PC-9 (cell line): ENCODE measurements around the gene DCTN4. TPM values are rescaled to one million over a fixed set of nuclear protein-coding genes. Genes with fewer than 3 reads are reported as not detected.

Experiments
- BruUV-seq: library from RNA; stranded (reverse); fragments of 400-500 nt; replicated peaks from 2 replicates; lab custom pipeline; 2021; lab: Mats Ljungman, UMichigan
- CTCF ChIA-PET: fragments of 300-600 bp; sonication (Branson Sonifier 250); formaldehyde crosslinking; loops from one replicate; lab custom pipeline; 2022; ENCODE audit warnings: antibody characterized with exemption; lab: Charles Lee
- POLR2A ChIA-PET: fragments of 300-600 bp; sonication (Branson Sonifier 250); formaldehyde crosslinking; loops from one replicate; lab custom pipeline; 2022; ENCODE audit warnings: antibody characterized with exemption; ENCODE audit not compliant: unreplicated experiment; lab: Charles Lee
- DNase-seq, 2 experiments: peaks; one replicate each; pipeline versions ENCODE4 v3.0.0 to v3.0.0-alpha.2; 2015 to 2022; ENCODE audit warnings: mixed read lengths in 1 of 2
- H2AFZ ChIP-seq: fragments of 200-600 bp; sonication (generic); 2 replicates; pipeline ENCODE4 v1.8.1; 2017; ENCODE audit warnings: antibody characterized with exemption
- H3F3A ChIP-seq: fragments of 200-600 bp; sonication (generic); 2 replicates; pipeline ENCODE4 v1.8.1; 2017; ENCODE audit warnings: antibody characterized with exemption, mild to moderate bottlenecking, low read depth; ENCODE audit not compliant: insufficient read depth
- H3K27ac ChIP-seq: fragments of 200-600 bp; sonication (generic); 2 replicates; pipeline ENCODE4 v1.6.1; 2016; ENCODE audit warnings: mixed run types
- H3K27me3 ChIP-seq: fragments of 200-600 bp; sonication (generic); 2 replicates; pipeline ENCODE4 v1.6.1; 2016; ENCODE audit warnings: low read depth, mixed run types; ENCODE audit not compliant: insufficient read depth
- H3K36me3 ChIP-seq: fragments of 200-600 bp; sonication (generic); 2 replicates; pipeline ENCODE4 v1.6.1; 2016; ENCODE audit warnings: low read depth, mixed run types
- H3K4me1 ChIP-seq: fragments of 200-600 bp; sonication (generic); replicated peaks from 2 replicates; pipeline ENCODE4 v1.6.1; 2016; ENCODE audit warnings: mixed run types; ENCODE audit not compliant: insufficient read depth
- H3K4me2 ChIP-seq: fragments of 200-600 bp; sonication (generic); 2 replicates; pipeline ENCODE4 v1.6.1; 2017; ENCODE audit warnings: mixed run types
- H3K4me3 ChIP-seq: fragments of 200-600 bp; sonication (generic); 2 replicates; pipeline ENCODE4 v1.6.1; 2016; ENCODE audit warnings: mixed run types
- H3K79me2 ChIP-seq: fragments of 200-600 bp; sonication (generic); 2 replicates; pipeline ENCODE4 v1.6.1; 2017; ENCODE audit warnings: low read depth, mixed run types
- H3K9me2 ChIP-seq: fragments of 200-600 bp; sonication (generic); 2 replicates; pipeline ENCODE4 v1.8.1; 2017; ENCODE audit warnings: mild to moderate bottlenecking; ENCODE audit not compliant: insufficient read depth
- H3K9me3 ChIP-seq: fragments of 200-600 bp; sonication (generic); 2 replicates; pipeline ENCODE4 v1.8.1; 2016; ENCODE audit warnings: low read depth; ENCODE audit not compliant: insufficient read depth
- H4K20me1 ChIP-seq: fragments of 200-600 bp; sonication (generic); 2 replicates; pipeline ENCODE4 v1.8.1; 2017; ENCODE audit not compliant: insufficient read depth
- CTCF ChIP-seq: fragments of 200-600 bp; sonication (generic); conservative IDR thresholded peaks from 2 replicates; pipeline ENCODE4 v1.6.1; 2017; ENCODE audit warnings: mixed run types, antibody characterized with exemption, mild to moderate bottlenecking, moderate library complexity
- EZH2 ChIP-seq: fragments of 200-600 bp; sonication (generic); IDR thresholded peaks from 2 replicates; pipeline ENCODE4 v1.8.0; 2017; ENCODE audit warnings: antibody characterized with exemption, low read depth
- intact Hi-C: fragments of 100-400 bp; cut with micrococcal nuclease; formaldehyde crosslinking; loops from one replicate; pipeline ENCODE4 v1.10.0; 2022; ENCODE audit not compliant: unreplicated experiment
- total RNA-seq: library from RNA; stranded (reverse); gene quantifications from 2 replicates; pipeline ENCODE4 v1.2.3, GENCODE V29; 2021

DCTN4 gene
- total RNA-seq, 1 experiment from 2014 or later, result 49.1 TPM

- TF ChIP-seq CTCF (peak; percentile 65), EZH2 (no peak)
- H3K4me3 ChIP-seq, result peak within 1 kb of the TSS; percentile 86
- CTCF ChIA-PET, result interaction anchor here (0.5 to 2.1 kb wide), 6 partner anchors 58 to 227 kb away, joined by 3 to 13 read pairs (median 8); no protein-coding TSS in a partner anchor
- intact Hi-C loops, result loop anchor here (2.0 kb wide), 2 partner anchors 140 to 252 kb away; partner anchors contain the start of gene RPS14
- peak within 1 kb of the TSS; percentile 92 for H3K4me2 ChIP-seq
- H3K4me1 ChIP-seq, result peaks cover 20% of the 10 kb centered on the region; the same call in 1 of the 2 replicates
- peak within 1 kb of the TSS; percentile 96 for H2AFZ ChIP-seq
- POLR2A ChIA-PET, result interaction anchor here (0.6 to 0.8 kb wide), 8 partner anchors 14 to 912 kb away, joined by 4 to 8 read pairs (median 4); partner anchors contain the start of genes CD74 and DCTN4
- H3F3A ChIP-seq, result peaks cover 6% of the 10 kb centered on the region; the same call in 1 of the 2 replicates
- H3K36me3 ChIP-seq, result peaks cover 32% of the 10 kb centered on the region
- H3K9me3 ChIP-seq, result no peaks in the 10 kb centered on the region
- H3K27me3 ChIP-seq, result no peaks in the 10 kb centered on the region
- no peaks in the 10 kb centered on the region for H3K9me2 ChIP-seq
- peaks cover 29% of the 10 kb centered on the region for H3K79me2 ChIP-seq
- H4K20me1 ChIP-seq, result peaks cover 4% of the 10 kb centered on the region; the same call in 1 of the 2 replicates
- H3K27ac ChIP-seq, result peak within 1 kb of the TSS; percentile 59
- no TSS peak for BruUV-seq
- DNase-seq, result peak; percentile 74 to 89
Measured at GRCh38 chr5:150700594-150701377, 58.0 kb downstream of the DCTN4 start, which contains the start of gene RBM22. Gene RBM22 (minus strand): TSS chr5:150701062. CDS start chr5:150700985, 77 bp downstream.

- Histone ChIP-seq H3K36me3 (peaks cover 38% of the 10 kb centered on the region), H3K4me2 (peak overlapping the region; percentile 92), H3K27ac (peak overlapping the region; percentile 59), H3K9me3 (no peaks in the 10 kb centered on the region), H3F3A (peaks cover 6% of the 10 kb centered on the region; the same call in 1 of the 2 replicates), H3K9me2 (no peaks in the 10 kb centered on the region), H2AFZ (peak overlapping the region; percentile 96), H4K20me1 (peaks cover 4% of the 10 kb centered on the region; the same call in 1 of the 2 replicates), H3K4me1 (peaks cover 20% of the 10 kb centered on the region; the same call in 1 of the 2 replicates), H3K4me3 (peak overlapping the region; percentile 86), H3K27me3 (no peaks in the 10 kb centered on the region), H3K79me2 (peaks cover 29% of the 10 kb centered on the region)
- POLR2A ChIA-PET, result interaction anchor here (0.6 to 0.7 kb wide), 2 partner anchors 16 to 912 kb away, joined by 4 to 5 read pairs; no protein-coding TSS in a partner anchor
- TF ChIP-seq EZH2 (no peak), CTCF (no peak)
- intact Hi-C loops, result loop anchor here (2.0 kb wide), 2 partner anchors 139 to 251 kb away; partner anchors contain the start of gene RPS14
- CTCF ChIA-PET, result interaction anchor here (1.1 to 2.1 kb wide), 4 partner anchors 58 to 140 kb away, joined by 3 to 13 read pairs (median 8); no protein-coding TSS in a partner anchor
- DNase-seq, result no peak
- no TSS peak for BruUV-seq
Measured at GRCh38 chr5:150700246-150700593, 58.6 kb downstream of the DCTN4 start.

- peaks cover under 1% of the 10 kb centered on the region; the same call in 1 of the 2 replicates for H4K20me1 ChIP-seq
- intact Hi-C loops, result no loop called here
- H3K79me2 ChIP-seq, result peaks cover 14% of the 10 kb centered on the region
- ChIA-PET CTCF (no interaction called here), POLR2A (no interaction called here)
- H3K4me1 ChIP-seq, result peaks cover 7% of the 10 kb centered on the region; the same call in 1 of the 2 replicates
- peaks cover 30% of the 10 kb centered on the region; the same call in 1 of the 2 replicates for H3F3A ChIP-seq
- H3K9me2 ChIP-seq, result no peaks in the 10 kb centered on the region
- no peak overlapping the region for H3K4me3 ChIP-seq
- no peaks in the 10 kb centered on the region for H3K9me3 ChIP-seq
- H3K27ac ChIP-seq, result no peak overlapping the region
- H3K27me3 ChIP-seq, result no peaks in the 10 kb centered on the region
- no peak overlapping the region for H2AFZ ChIP-seq
- no peak overlapping the region for H3K4me2 ChIP-seq
- H3K36me3 ChIP-seq, result peaks cover 76% of the 10 kb centered on the region
- no peak for DNase-seq
- BruUV-seq, result no TSS peak
- TF ChIP-seq CTCF (no peak), EZH2 (no peak)
Measured at GRCh38 chr5:150694612-150695011, 64.2 kb downstream of the DCTN4 start.
